ENCODE results near the gene ACVR2B.

The ACVR2B gene

DNA sequence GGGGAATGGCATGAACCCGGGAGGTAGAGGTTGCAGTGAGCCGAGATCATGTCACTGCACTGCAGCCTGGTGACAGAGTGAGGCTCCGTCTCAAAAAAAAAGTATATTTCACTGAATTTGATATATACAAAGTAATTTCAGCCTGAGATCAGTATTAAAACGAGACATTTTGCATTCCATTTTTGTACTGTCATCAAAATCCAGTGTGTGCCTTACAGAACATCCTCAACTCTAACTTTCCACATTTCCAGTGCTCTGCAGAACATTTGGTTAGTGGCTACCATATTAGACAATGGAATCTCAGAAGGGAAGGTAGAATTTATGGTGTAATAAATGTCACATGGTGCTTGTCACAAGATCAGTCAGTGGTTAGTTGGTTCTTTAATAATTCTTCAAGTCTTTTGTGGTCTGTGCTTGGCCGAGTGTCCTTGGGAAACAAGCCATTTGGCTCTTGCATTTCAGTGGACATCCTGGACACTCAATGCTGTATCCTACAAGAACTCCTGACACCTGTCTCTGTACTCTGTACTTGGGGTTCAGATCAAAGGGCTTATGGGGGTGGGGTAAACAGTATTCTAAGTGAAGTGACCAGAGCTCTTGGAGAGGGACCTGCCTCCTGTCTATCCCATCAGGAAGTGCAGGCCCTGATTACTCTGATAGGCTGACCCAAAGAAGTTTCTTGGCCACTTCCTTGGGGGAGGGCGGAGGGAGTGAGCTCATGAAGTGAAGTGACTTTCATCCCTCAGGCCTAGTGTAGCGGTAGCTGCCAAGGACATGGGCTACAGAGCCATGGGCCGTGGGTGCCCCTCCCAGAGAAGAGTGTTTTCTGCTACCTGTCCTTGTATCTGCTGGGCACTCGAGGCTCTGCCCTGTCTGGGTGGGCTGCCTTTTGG, 3.7 kb downstream of the ACVR2B start:
- no peak for DNase-seq (ENCODE audit: low read depth in 2 of 2, low spot score in 1 of 2)

DNA sequence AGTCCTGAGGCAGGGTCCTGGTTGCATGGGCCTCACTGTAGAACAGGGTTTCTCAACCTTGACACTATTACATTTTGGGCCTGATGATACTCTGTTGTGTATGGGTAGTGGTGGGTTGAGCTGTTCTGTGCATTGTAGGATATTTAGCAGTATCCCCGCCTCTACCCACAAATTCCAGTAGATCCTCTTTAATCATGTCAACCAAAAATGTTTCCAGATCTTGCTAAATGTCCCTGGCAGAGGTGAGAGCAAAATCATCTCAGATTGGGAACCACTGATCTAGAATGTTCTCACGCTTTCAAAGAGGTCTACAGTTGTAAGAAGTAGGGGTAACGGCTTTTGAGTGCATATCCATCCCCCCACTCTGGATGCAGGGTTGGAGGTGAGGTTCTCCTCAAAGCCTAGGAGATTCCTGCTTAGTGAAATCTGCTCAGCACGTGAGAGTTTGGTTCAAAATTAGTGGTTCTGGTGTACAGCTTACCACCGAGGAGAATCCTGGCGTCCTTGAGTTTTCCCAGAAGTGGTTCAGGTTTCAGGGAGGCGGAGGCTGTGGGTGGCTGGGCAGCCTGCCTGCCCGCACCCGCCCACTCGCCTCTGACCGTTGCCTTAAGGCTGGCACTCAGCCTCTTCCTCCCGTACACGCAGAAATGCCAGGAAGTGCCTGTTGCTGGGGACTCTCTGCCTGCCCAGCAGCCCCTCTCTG, 5.3 kb downstream of the ACVR2B start:
- DNase-seq (ENCODE audit: low read depth in 2 of 2, low spot score in 1 of 2) = no peak

DNA sequence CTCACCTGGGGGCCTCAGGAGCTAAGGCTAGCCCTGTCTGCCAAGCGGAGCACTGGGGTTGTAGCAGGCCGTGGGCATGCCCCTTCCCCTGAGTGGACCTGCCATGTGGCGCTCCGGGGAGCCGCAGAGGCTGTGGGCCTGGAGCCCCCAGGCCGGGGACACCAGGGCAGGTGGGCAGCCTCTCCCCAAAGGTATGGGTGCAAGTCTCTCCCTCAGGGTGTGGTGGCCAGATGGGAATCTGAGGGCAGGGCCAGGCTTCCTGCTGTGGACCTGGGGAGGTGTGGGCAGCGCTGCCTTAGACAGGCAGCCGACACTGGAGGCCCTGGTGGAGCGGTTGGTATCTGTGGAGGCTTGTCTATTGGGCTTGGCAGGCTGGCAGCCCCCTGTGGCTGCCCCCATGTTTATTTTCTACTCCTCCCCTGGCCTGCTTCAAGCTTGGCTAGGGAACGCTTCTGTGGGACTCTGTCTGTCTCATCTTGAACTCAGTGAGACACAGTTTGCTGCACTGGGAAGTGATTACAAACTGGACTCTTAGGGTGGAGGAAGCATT, 5.9 kb downstream of the ACVR2B start:
- DNase-seq (ENCODE audit: low read depth in 2 of 2, low spot score in 1 of 2) = no peak

DNA sequence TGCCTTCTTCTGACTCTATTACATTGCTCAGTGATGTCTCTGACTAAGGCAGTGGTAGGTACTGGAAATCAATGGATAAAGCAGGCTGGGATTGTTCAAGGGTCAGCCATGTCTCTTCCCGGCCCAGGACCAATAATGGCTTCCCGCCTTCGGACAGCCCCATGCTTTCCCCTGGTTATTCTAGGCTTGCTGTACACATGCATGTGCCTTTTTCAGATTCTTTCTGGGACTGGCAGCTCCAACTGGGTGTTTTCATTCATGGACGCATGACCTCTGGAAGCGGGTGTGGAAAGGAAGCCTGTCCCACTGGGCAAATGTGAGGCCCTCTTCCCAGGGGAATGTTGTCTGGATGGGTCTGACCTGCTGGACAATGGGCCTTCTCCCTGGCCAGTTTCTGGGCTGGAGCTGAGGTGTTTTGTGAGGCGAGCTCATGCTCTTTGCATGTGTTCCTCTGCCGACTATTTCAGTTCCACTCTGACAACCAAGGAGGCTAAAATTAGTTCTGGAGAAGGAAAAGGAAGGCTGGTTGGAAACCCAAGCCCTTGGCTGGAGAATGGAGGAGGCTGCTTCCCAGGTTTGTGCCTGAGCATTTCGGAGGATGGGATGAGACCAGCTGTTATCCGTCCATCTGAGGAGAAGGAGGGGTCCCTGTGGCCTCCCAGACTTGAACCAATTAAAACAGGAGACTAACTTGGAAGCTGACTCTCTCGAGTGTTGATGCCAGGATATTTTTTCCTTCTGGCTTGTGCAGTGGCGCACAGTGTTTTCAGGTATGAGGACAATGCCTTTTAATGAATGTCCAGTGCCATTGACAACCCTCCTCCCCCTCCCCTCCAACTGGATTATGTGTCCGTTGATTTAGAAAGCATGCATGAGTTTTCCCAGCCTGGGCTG, 6.9 kb downstream of the ACVR2B start:
- DNase-seq (ENCODE audit: low read depth in 2 of 2, low spot score in 1 of 2) = no peak

DNA sequence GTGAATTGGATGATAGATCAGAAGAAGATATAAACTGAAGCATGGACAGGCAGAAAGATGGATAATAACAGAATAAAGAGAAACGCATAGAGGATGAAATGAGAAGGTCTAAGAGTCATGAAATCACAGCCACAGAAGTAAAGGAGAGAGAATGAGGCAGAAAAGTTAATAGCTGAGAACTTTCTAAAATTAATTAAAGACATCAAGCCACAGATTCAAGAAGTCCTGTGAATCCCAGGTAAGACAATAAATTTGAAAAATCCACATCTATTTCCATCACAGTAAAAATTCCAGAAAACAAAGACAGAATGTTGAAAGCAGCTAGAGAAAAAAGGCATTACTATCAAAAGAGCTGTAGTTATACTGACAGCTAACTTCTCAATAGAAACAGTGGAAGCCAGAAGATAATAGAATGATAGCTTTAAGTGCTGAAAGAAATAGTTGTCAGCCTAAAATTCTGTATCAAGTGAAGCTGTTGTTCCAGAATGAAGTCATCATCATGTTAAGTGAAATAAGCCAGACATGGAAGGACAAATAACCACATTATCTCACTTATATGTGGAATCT, 12.0 kb downstream of the ACVR2B start:
- no peak for DNase-seq (ENCODE audit: low read depth in 2 of 2, low spot score in 1 of 2)

DNA sequence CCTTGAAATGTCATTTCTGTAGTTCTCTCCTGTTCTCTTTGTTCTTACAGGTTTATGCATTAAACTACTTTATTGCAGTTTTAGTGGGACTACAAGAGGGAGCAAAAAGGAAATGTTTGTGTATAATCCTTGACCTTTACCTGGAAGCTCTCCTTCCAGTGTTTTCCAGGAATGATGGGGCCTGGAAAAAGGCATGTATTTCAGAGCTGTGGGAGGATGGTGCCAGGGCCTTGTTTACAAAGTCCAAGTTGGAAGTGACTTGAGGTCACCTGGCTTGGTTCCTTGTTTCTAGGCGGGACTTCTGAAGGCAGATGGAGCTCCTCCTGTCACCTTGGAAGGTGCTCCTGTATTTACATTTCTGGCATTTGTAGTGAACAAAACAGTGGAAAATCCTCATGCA, 15.1 kb downstream of the ACVR2B start:
- DNase-seq (ENCODE audit: low read depth in 2 of 2, low spot score in 1 of 2) = no peak

DNA sequence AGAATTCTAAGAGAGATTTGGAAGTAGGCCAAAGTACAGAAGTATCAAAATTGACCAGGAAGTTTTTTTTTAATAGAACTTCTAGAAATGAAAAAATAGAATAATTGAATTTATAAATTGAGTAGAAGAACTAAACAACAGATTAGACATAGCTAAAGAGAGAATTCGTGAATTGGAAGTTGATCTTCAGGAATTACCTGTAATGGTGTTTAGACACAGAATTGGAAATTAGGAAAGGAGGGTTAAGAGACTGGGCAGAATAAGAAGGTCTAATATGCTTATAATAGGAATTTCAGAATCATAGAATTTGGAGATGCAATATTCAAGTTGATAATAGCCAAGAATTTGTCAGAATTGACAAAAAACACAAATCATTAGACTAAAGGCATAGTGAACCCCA, 16.2 kb downstream of the ACVR2B start:
- DNase-seq (ENCODE audit: low read depth in 2 of 2, low spot score in 1 of 2) = no peak

DNA sequence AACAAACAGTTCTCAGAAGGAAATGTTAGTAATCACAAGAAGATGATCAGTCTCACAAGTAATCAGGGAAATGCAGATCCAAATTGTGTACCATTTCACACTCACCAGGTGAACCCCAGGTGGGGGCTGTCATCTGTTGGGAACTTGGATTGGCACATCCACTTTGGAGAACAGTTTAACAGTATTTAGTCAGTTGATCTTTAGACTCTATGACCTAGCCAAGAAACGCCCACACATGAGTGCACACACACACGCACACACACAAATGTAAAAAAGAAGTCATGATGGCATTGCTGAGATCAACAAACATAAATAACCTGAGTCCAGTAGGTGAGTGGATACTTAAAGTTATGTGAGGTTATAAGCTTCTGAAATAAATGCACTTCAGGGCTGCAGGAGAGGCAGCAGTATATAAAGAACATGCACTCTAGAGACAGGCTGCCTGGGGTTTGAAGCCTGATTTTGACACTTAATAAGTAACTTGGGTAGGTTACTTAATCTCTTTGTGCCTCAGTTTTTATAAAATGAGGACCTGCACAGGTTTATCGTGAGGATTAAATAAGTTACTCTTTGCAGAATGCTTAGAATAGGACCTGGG, 17.7 kb downstream of the ACVR2B start:
- DNase-seq (ENCODE audit: low read depth in 2 of 2, low spot score in 1 of 2) = no peak

DNA sequence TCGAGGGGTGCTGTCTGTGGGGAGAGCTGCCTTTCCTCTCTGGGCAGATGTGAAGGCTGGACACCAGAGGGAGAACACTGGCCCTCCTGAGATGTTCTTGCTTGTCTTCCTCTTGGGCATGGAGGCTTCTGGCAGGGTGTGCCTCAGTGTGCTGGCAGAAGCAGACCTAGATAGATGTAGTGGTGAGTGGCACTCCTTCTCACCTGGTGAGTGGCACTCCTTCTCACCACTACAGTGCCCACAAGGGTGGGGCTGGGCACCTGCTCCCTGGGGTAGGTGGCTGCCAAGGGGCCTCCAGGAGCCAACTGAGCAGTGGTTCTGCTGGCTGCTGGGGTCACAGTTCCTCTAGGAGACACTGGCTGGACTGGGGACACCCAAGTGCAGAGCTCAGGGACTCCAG, 18.7 kb downstream of the ACVR2B start:
- no peak for DNase-seq (ENCODE audit: low read depth in 2 of 2, low spot score in 1 of 2)

DNA sequence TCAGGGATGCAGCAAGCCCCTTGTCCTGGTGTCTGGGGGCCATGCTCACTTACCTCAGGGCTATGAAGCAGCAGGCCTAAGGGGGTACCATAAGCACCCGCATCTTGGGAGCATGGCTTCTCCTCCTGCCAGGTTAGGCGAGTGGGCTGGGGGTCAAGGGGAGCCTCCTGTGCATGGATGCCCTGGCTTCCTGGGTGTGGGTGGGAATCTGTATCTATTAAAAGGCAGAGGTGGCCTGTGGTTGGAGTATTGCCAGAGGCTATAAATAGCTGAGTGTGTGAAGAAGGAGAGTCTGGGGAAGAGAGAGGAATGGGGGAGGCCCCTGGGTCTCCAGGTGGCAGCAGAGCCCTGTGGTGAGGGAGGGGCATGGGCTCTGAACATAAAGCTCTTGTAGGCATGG, 19.5 kb downstream of the ACVR2B start:
- no peak for DNase-seq (ENCODE audit: low read depth in 2 of 2, low spot score in 1 of 2)

DNA sequence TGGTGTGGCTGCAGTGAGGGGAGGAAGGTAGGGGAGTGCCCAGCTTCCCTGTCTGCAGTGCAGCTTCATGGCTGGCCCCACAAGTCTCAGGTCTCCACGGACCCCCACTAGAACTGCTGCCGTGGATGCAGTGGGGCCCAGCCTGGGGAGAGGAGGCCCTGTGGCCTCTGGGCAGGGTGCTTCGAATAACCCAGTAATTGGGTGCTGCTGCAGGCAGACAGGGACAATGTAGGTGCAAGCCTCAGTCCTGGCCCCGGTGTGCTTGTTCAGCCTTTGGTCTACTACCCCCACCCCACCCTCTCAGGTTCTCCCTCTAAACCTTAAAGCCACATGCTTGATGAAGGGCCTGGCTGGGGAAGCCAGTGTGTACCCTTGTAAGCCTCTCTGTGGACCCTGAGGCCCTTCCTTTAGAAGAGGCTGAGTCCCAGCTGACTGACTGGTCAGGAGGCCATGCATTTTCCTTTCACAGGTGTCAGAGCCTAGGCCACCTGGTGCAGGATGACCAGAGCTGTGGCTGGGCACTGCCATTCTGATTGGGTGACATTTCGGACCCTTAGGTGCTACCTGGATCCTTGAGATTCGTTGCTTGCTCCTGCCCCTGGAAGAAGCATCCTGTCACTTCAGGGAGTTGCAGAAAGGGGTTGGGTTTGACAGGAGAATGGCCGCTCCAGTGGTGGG, 21.4 kb downstream of the ACVR2B start:
- no peak for DNase-seq (ENCODE audit: low read depth in 2 of 2, low spot score in 1 of 2)

DNA sequence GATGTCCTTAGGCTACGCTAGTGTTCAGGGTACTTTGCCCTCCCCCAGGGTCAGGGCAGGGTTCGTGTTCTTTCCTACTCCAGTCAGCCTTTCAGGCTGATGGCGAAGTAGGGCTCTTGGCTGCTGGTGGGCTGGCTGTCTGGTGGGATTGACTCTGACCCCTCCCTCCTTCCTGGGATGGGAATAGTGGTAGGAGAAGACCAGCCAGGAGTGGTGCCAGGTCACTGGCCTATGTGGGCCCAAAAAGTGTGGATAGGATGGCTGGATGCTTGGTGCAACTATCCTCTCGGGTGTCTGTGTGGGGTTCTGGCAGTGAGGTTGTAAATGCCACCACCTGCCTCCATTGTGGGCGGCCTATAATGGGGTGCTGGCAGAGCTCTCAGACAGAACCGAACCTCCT, 22.0 kb downstream of the ACVR2B start:
- DNase-seq (ENCODE audit: low read depth in 2 of 2, low spot score in 1 of 2) = no peak

DNA sequence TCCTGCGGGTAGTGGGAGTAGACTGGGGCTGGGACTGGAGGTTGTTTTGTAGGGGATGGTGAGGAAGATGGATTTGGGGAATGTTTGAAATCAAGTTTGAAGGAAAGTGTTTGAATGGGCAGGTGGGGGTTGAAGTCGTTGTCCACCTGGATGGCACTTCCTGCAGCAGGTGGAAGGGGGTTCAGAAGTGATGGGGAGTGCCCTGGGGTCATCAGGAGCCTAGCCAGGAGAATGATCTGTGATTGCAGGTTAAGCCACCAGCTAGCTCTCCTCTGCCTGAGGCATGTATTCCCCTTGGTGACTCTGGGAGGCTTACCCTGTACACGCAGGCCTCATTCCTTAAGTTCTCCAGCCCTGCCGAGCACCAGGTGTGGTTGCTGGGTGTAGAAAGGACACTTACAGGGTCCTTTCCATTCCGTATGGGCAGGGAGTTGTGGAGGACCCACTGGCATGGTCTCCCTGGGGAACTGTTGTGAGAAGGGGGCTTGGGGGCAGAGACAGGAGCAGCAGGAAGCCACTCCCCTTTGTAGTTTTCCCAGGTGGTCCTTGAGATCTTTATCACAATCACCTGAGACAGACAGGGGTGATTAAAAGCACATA, 22.6 kb downstream of the ACVR2B start:
- no peak for DNase-seq (ENCODE audit: low read depth in 2 of 2, low spot score in 1 of 2)

DNA sequence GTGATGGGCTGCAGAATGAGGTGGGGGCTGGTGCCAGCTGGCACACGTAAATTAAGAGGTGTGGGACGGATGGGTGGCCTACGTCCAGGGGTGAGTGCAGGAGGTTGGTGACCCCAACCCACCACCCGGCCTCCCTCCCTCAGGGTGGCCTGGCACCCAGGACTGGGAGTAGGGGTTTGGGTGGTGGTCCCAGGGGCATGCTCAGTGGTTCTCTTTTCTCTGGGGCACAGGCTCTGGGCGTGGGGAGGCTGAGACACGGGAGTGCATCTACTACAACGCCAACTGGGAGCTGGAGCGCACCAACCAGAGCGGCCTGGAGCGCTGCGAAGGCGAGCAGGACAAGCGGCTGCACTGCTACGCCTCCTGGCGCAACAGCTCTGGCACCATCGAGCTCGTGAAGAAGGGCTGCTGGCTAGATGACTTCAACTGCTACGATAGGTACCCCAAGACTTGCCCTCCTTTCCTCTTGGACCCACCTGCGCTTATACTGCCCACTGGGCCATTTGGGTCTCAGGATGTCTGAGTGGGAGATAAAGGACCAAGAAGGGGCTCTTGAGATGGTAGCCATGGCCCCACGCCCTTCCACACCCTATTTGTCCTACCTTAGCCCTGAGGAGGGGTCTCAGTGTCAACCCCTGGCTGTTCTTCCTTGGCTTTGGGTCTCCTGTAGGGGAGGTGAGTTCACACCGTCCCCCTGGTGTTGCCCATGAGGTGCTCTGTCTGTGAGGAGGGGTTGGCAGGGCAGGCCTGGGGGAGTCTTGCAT, 23.5 kb downstream of the ACVR2B start:
- DNase-seq (ENCODE audit: low read depth in 2 of 2, low spot score in 1 of 2) = no peak

DNA sequence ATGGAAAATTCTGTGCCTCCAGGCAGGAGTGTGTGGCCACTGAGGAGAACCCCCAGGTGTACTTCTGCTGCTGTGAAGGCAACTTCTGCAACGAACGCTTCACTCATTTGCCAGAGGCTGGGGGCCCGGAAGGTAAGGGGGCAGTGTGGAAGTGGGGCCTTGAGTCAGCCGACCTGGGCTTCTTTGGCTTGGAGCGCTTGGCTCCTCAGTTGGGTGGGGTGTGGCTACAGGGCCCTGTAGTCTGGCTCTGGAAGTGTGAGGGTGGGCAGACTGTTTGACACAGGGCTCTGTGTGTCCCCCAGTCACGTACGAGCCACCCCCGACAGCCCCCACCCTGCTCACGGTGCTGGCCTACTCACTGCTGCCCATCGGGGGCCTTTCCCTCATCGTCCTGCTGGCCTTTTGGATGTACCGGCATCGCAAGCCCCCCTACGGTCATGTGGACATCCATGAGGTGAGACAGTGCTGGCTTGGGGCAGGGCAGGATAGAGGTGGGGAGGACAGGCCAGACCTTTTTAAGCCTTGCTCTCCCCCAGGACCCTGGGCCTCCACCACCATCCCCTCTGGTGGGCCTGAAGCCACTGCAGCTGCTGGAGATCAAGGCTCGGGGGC, 24.3 kb downstream of the ACVR2B start:
- no peak for DNase-seq (ENCODE audit: low read depth in 2 of 2, low spot score in 1 of 2)

DNA sequence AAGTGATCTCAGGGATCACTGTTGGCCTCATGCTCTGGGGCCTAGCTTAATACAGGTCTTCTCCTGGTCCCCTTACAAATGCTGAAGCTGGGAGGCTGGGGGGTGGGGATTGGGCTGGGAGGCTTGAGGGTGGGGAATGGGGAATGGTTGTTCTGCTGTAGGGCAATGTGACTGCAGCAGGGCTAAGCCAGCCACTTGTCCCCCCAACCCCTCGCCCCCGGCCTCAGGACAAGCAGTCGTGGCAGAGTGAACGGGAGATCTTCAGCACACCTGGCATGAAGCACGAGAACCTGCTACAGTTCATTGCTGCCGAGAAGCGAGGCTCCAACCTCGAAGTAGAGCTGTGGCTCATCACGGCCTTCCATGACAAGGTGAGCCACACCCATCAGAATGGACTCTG, 25.2 kb downstream of the ACVR2B start:
- no peak for DNase-seq (ENCODE audit: low read depth in 2 of 2, low spot score in 1 of 2)

DNA sequence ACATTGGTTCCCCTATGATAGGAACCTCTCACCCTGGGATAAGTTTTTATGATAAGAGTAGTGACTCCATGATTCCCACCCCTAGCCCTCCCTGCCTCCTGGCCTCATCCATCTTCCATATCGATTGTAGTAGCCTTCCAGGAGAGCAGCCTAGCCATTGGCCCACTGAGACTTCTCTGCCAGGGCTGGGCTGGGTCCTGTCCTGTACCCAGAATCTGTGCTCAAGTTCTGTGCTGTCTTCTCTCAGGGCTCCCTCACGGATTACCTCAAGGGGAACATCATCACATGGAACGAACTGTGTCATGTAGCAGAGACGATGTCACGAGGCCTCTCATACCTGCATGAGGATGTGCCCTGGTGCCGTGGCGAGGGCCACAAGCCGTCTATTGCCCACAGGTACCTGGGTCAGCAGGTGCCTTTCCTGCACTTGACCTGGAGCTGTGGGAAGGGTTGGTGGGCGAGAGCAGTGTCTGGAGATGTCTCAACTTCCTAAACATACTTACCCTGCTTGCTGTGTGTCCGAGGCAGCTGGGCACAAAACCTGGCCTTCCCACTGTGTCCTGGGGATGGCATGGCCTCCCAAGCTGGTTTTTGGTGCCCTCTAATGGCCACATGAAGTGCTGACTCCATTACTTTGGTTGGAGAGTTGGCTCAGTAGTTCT, 25.9 kb downstream of the ACVR2B start:
- peak in 1 of 2 donors; percentile 11 for DNase-seq (ENCODE audit: low read depth in 2 of 2, low spot score in 1 of 2)

DNA sequence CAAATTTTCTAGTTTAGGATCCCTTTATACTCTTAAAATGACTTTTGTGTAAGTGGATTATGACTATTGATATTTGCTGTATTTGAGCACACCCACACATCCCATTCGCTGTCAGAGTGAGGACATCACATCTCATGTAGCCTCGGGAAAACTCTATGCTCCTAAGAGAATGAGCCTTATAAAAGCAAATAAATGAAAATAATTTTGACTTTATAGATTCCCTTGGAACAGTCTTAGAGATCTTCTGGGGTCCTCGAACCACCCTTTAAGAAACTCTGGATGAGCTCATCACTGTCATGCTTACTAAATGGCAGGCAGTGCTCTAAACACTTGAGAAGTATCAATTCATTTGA, 26.4 kb downstream of the ACVR2B start:
- DNase-seq (ENCODE audit: low read depth in 2 of 2, low spot score in 1 of 2) = no peak

All from stimulated activated CD8-positive, alpha-beta memory T cell treated with anti-CD3 and anti-CD28 coated beads, Interleukin-4, amount 100 ng/mL, for 4 hours (primary cell).